GM23338 (cell line): ENCODE measurements around the gene GP1BB. TPM values are rescaled to one million over a fixed set of nuclear protein-coding genes. Genes with fewer than 3 reads are reported as not detected.

Source experiments
- ATAC-seq: fragments of 200-7000 bp; cut with Tn5 transposase; 3 replicates; pipeline ENCODE4 v1.9.1; 2020
- DNase-seq: peaks from one replicate; pipeline ENCODE4 v3.0.0-alpha.2; 2015; ENCODE audit warnings: low spot score
- H2AFZ ChIP-seq: fragments of 200-600 bp; sonication (generic); 2 replicates; pipeline ENCODE4 v1.8.0; 2016; ENCODE audit warnings: antibody characterized with exemption, mild to moderate bottlenecking, moderate library complexity
- H3F3A ChIP-seq: fragments of 200-600 bp; sonication (generic); replicated peaks from 2 replicates; pipeline ENCODE4 v1.8.0; 2017; ENCODE audit warnings: antibody characterized with exemption, mixed run types, low read depth
- H3K27ac ChIP-seq: fragments of 200-600 bp; sonication (generic); 2 replicates; pipeline ENCODE4 v1.6.1; 2016; ENCODE audit warnings: low read depth
- H3K27me3 ChIP-seq: fragments of 200-600 bp; sonication (generic); 2 replicates; pipeline ENCODE4 v1.8.0; 2016; ENCODE audit warnings: mild to moderate bottlenecking, mixed run types, moderate library complexity; ENCODE audit not compliant: insufficient read depth
- H3K36me3 ChIP-seq: fragments of 200-600 bp; sonication (generic); 2 replicates; pipeline ENCODE4 v1.8.0; 2016; ENCODE audit warnings: mild to moderate bottlenecking; ENCODE audit not compliant: insufficient read depth
- H3K4me1 ChIP-seq: fragments of 200-600 bp; sonication (generic); 2 replicates; pipeline ENCODE4 v1.8.0; 2016; ENCODE audit warnings: mild to moderate bottlenecking, moderate library complexity; ENCODE audit not compliant: insufficient read depth
- H3K4me2 ChIP-seq: fragments of 200-600 bp; sonication (generic); 2 replicates; pipeline ENCODE4 v1.7.1; 2017; ENCODE audit warnings: mixed run types
- H3K4me3 ChIP-seq: fragments of 200-600 bp; sonication (generic); 2 replicates; pipeline ENCODE4 v1.6.1; 2016; ENCODE audit warnings: mixed run types
- H3K79me2 ChIP-seq: fragments of 200-600 bp; sonication (generic); replicated peaks from 2 replicates; pipeline ENCODE4 v1.8.0; 2017; ENCODE audit warnings: mild to moderate bottlenecking; ENCODE audit not compliant: insufficient read depth
- H3K9me2 ChIP-seq: fragments of 200-600 bp; sonication (generic); 2 replicates; pipeline ENCODE4 v1.8.0; 2017; ENCODE audit not compliant: insufficient read depth
- H4K20me1 ChIP-seq: fragments of 200-600 bp; sonication (generic); replicated peaks from 2 replicates; pipeline ENCODE4 v1.8.0; 2017; ENCODE audit warnings: mild to moderate bottlenecking; ENCODE audit not compliant: insufficient read depth
- H3K27ac Mint-ChIP-seq: 2 replicates; pipeline ENCODE4 v1.8.0; 2020; ENCODE audit warnings: inconsistent platforms, mild to moderate bottlenecking, moderate library complexity, mixed read lengths
- H3K27me3 Mint-ChIP-seq: 3 replicates; pipeline ENCODE4 v1.8.0; 2022; ENCODE audit warnings: low read depth, mild to moderate bottlenecking, moderate library complexity, mixed read lengths, inconsistent platforms; ENCODE audit not compliant: insufficient read depth, poor library complexity
- H3K36me3 Mint-ChIP-seq: 3 replicates; pipeline ENCODE4 v1.8.0; 2021; ENCODE audit warnings: low read depth, mild to moderate bottlenecking, inconsistent platforms, moderate library complexity, mixed read lengths
- H3K4me1 Mint-ChIP-seq: 3 replicates; pipeline ENCODE4 v1.8.0; 2020; ENCODE audit warnings: mild to moderate bottlenecking, inconsistent platforms, mixed read lengths
- H3K4me3 Mint-ChIP-seq: 3 replicates; pipeline ENCODE4 v1.8.0; 2021; ENCODE audit warnings: moderate library complexity, mild to moderate bottlenecking, inconsistent platforms, mixed read lengths
- H3K9me3 Mint-ChIP-seq: 3 replicates; pipeline ENCODE4 v1.8.0; 2020; ENCODE audit warnings: moderate library complexity, mild to moderate bottlenecking, inconsistent platforms, mixed read lengths
- CREB1 ChIP-seq: fragments of 250-450 bp; sonication (Bioruptor Pico); IDR thresholded peaks from 2 replicates; pipeline ENCODE4 v1.5.0; 2020; ENCODE audit warnings: low read depth, mild to moderate bottlenecking, moderate library complexity
- ETS1 ChIP-seq: IDR thresholded peaks from 2 replicates; pipeline ENCODE4 v1.6.1; 2016; ENCODE audit warnings: antibody characterized with exemption
- EZH2 ChIP-seq: fragments of 200-600 bp; sonication (generic); IDR thresholded peaks from one replicate; pipeline ENCODE4 v1.8.0; 2017; ENCODE audit warnings: antibody characterized with exemption, mild to moderate bottlenecking, low read depth; ENCODE audit not compliant: unreplicated experiment
- NANOG ChIP-seq: IDR thresholded peaks from 2 replicates; pipeline ENCODE4 v1.6.1; 2016; ENCODE audit warnings: antibody characterized with exemption, borderline replicate concordance
- REST ChIP-seq: IDR thresholded peaks from one replicate; pipeline ENCODE4 v1.6.1; 2018; ENCODE audit warnings: antibody characterized with exemption; ENCODE audit not compliant: unreplicated experiment
- ZNF114 ChIP-seq: fragments of 250-450 bp; sonication (Bioruptor Pico); IDR thresholded peaks from 2 replicates; pipeline ENCODE4 v1.5.0; 2020; ENCODE audit warnings: mild to moderate bottlenecking, moderate library complexity
- ZNF462 ChIP-seq: fragments of 250-450 bp; sonication (Bioruptor Pico); IDR thresholded peaks from 2 replicates; pipeline ENCODE4 v1.5.0; 2020; ENCODE audit warnings: mild to moderate bottlenecking, moderate library complexity
- polyA plus RNA-seq: library from polyadenylated mRNA; unstranded; fragments of >200 nt; fragmentation: Nextera tagmentation; extraction: Ambion mirVana; gene quantifications from 2 replicates; pipeline ENCODE4 v1.2.1, GENCODE V29; 2016
- total RNA-seq: library from RNA; depleted of rRNA; stranded (reverse); fragments of >200 nt; shearing (Covaris generic); gene quantifications from 2 replicates; pipeline ENCODE4 v1.2.3, GENCODE V29; 2014

Gene GP1BB
- total and polyA plus RNA-seq, 2 experiments from 2014 or later: 0.53 to 1.3 TPM

- no peak for TF ChIP-seq REST
- TF ChIP-seq CREB1 (CRISPR knock-in tag): no peak
- TF ChIP-seq NANOG: no peak
- TF ChIP-seq ZNF114 (CRISPR knock-in tag): no peak
- TF ChIP-seq EZH2: no peak
These were observed 43.0 kb upstream of the GP1BB start (continued) for GRCh38 chr22:19680287-19680881.

GRCh38 chr22:19680911-19681862 lies 42.2 kb upstream of the GP1BB start:
- no peak overlapping the region for H3K4me3 ChIP-seq
- Mint-ChIP-seq H3K27me3 (peaks cover 2% of the 10 kb centered on the region), H3K27ac (no peak overlapping the region), H3K4me3 (no peak overlapping the region), H3K4me1 (peaks cover 8% of the 10 kb centered on the region), H3K36me3 (no peaks in the 10 kb centered on the region), H3K9me3 (peaks cover 13% of the 10 kb centered on the region)
- DNase-seq (no peak), ATAC-seq (no peak)
- H3K4me1 ChIP-seq: peaks cover 9% of the 10 kb centered on the region; the same call in 1 of the 2 replicates
- no peaks in the 10 kb centered on the region for H3K27me3 ChIP-seq
- H3K36me3 ChIP-seq: no peaks in the 10 kb centered on the region
- H2AFZ ChIP-seq: no peak overlapping the region
- H3K79me2 ChIP-seq: no peaks in the 10 kb centered on the region
- no peaks in the 10 kb centered on the region for H3F3A ChIP-seq
- H4K20me1 ChIP-seq: no peaks in the 10 kb centered on the region
- H3K9me2 ChIP-seq: no peaks in the 10 kb centered on the region
- H3K4me2 ChIP-seq: no peak overlapping the region
- no peak overlapping the region for H3K27ac ChIP-seq
- TF ChIP-seq ZNF462 (CRISPR knock-in tag) (no peak), ZNF114 (CRISPR knock-in tag) (no peak), ETS1 (no peak), EZH2 (no peak), REST (no peak)
